ENCODE data around the gene KLK15.

KLK15 gene

DNA sequence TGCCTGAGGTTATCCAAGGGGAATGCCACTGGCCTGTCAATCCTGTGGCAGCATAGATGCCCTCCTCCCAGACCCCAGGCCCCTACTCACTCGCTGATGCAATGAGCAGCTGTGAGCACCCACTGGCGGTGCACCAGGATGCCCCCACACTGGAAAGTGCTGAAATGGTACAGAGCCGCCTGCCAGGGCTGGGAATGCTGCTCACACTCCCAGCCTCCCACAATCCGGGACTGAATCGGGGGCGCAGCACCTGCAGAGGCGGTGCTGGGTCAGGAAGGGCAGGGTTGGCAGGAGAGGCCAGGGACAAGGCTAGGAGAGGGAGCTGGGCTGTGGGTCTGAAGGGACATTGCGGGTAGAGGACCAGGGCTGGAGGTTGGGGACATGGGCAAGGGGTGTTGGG is 11.8 kb downstream of the KLK15 start:
- TF ChIP-seq ZNF8 (CRISPR knock-in tag; IDR thresholded peaks at IDR 0.05) (no peak), ZNF565 (CRISPR knock-in tag; conservative IDR thresholded peaks at IDR 0.05; ENCODE audit: low read depth) (no peak), ISL1 (CRISPR knock-in tag; IDR thresholded peaks at IDR 0.05) (no peak), ARNTL (CRISPR knock-in tag; IDR thresholded peaks at IDR 0.05; ENCODE audit: borderline replicate concordance, low read depth) (no peak), PPARA (CRISPR knock-in tag; IDR thresholded peaks at IDR 0.05; ENCODE audit: borderline replicate concordance) (no peak), RARB (CRISPR knock-in tag; IDR thresholded peaks at IDR 0.05) (no peak), ZC3H10 (CRISPR knock-in tag; IDR thresholded peaks at IDR 0.05) (no peak), TOX (CRISPR knock-in tag; IDR thresholded peaks at IDR 0.05; ENCODE audit: borderline replicate concordance) (no peak), TSHZ2 (CRISPR knock-in tag; IDR thresholded peaks at IDR 0.05) (no peak), ZNF70 (CRISPR knock-in tag; IDR thresholded peaks at IDR 0.05) (no peak), TCF4 (CRISPR knock-in tag; IDR thresholded peaks at IDR 0.05; ENCODE audit: borderline replicate concordance) (no peak), GLIS3 (CRISPR knock-in tag; IDR thresholded peaks at IDR 0.05) (no peak), OSR1 (CRISPR knock-in tag; IDR thresholded peaks at IDR 0.05) (no peak)
- TF ChIP-seq, protein P1, sequence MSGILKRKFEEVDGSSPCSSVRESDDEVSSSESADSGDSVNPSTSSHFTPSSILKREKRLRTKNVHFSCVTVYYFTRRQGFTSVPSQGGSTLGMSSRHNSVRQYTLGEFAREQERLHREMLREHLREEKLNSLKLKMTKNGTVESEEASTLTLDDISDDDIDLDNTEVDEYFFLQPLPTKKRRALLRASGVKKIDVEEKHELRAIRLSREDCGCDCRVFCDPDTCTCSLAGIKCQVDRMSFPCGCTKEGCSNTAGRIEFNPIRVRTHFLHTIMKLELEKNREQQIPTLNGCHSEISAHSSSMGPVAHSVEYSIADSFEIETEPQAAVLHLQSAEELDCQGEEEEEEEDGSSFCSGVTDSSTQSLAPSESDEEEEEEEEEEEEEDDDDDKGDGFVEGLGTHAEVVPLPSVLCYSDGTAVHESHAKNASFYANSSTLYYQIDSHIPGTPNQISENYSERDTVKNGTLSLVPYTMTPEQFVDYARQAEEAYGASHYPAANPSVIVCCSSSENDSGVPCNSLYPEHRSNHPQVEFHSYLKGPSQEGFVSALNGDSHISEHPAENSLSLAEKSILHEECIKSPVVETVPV (CRISPR knock-in tag; IDR thresholded peaks at IDR 0.05): no peak
- TF ChIP-seq, protein P2, sequence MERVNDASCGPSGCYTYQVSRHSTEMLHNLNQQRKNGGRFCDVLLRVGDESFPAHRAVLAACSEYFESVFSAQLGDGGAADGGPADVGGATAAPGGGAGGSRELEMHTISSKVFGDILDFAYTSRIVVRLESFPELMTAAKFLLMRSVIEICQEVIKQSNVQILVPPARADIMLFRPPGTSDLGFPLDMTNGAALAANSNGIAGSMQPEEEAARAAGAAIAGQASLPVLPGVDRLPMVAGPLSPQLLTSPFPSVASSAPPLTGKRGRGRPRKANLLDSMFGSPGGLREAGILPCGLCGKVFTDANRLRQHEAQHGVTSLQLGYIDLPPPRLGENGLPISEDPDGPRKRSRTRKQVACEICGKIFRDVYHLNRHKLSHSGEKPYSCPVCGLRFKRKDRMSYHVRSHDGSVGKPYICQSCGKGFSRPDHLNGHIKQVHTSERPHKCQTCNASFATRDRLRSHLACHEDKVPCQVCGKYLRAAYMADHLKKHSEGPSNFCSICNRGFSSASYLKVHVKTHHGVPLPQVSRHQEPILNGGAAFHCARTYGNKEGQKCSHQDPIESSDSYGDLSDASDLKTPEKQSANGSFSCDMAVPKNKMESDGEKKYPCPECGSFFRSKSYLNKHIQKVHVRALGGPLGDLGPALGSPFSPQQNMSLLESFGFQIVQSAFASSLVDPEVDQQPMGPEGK (CRISPR knock-in tag; IDR thresholded peaks at IDR 0.05; ENCODE audit: borderline replicate concordance): no peak
- no peak for ATAC-seq

DNA sequence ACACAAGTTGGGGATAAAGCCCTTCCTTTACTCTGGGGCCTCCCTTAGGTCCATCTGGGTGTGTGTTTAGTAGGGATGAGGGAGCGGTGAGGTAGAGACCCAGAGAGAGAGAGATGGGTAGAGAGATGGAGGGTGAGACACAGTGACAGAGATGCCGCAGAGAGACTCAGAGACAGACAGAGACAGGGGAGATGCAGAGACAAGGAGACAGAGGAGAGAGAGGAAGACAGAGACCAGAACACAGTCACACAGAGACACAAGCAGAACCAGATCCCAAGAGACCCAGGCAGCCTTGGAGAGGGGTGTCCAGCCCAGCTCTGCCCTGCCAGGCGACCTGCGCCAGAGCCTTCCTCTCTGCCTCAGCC is 12.1 kb downstream of the KLK15 start:
- TF ChIP-seq, protein P1 (CRISPR knock-in tag; IDR thresholded peaks at IDR 0.05): no peak
- TF ChIP-seq, protein P2 (CRISPR knock-in tag; IDR thresholded peaks at IDR 0.05; ENCODE audit: borderline replicate concordance): no peak
- TF ChIP-seq BACH2 (CRISPR knock-in tag; IDR thresholded peaks at IDR 0.05; ENCODE audit: borderline replicate concordance) (no peak), RARB (CRISPR knock-in tag; IDR thresholded peaks at IDR 0.05) (no peak), ZC3H10 (CRISPR knock-in tag; IDR thresholded peaks at IDR 0.05) (no peak), ESRRG (CRISPR knock-in tag; IDR thresholded peaks at IDR 0.05) (no peak), ZFP3 (CRISPR knock-in tag; IDR thresholded peaks at IDR 0.05) (no peak), GLIS3 (CRISPR knock-in tag; IDR thresholded peaks at IDR 0.05) (no peak), TCF4 (CRISPR knock-in tag; IDR thresholded peaks at IDR 0.05; ENCODE audit: borderline replicate concordance) (no peak), SNAI2 (CRISPR knock-in tag; IDR thresholded peaks at IDR 0.05) (no peak), TSHZ2 (CRISPR knock-in tag; IDR thresholded peaks at IDR 0.05) (no peak), POU6F1 (CRISPR knock-in tag; IDR thresholded peaks at IDR 0.05; ENCODE audit: borderline replicate concordance, low read depth) (no peak), ZFP30 (CRISPR knock-in tag; IDR thresholded peaks at IDR 0.05) (no peak), TOX (CRISPR knock-in tag; IDR thresholded peaks at IDR 0.05; ENCODE audit: borderline replicate concordance) (no peak), ARNTL (CRISPR knock-in tag; IDR thresholded peaks at IDR 0.05; ENCODE audit: borderline replicate concordance, low read depth) (no peak), OSR1 (CRISPR knock-in tag; IDR thresholded peaks at IDR 0.05) (no peak), CSDC2 (CRISPR knock-in tag; IDR thresholded peaks at IDR 0.05) (no peak), CREB5 (CRISPR knock-in tag; IDR thresholded peaks at IDR 0.05; ENCODE audit: low read depth) (no peak)

More for the DNA sequence above, 12.1 kb downstream of the KLK15 start:
- ATAC-seq: no peak
